A673 (cell line): Measurements from ENCODE around the gene PKP3.

ENCODE experiments used
- EZH2 ChIP-seq: fragments of 200-600 bp; sonication (generic); IDR thresholded peaks from 2 replicates; pipeline ENCODE4 v1.6.1; 2017; ENCODE audit warnings: borderline replicate concordance, low read depth, mild to moderate bottlenecking, mixed read lengths, antibody characterized with exemption, low read length; ENCODE audit not compliant: poor library complexity, severe bottlenecking
- TF ChIP-seq, protein P1 (sequence below): fragments of 300-800, 200-600 bp; sonication (generic); conservative IDR thresholded peaks from 2 replicates; pipeline ENCODE4 v1.5.1; 2017; ENCODE audit warnings: low read depth, mild to moderate bottlenecking, antibody characterized with exemption, low read length, moderate library complexity, mixed read lengths

DNA sequence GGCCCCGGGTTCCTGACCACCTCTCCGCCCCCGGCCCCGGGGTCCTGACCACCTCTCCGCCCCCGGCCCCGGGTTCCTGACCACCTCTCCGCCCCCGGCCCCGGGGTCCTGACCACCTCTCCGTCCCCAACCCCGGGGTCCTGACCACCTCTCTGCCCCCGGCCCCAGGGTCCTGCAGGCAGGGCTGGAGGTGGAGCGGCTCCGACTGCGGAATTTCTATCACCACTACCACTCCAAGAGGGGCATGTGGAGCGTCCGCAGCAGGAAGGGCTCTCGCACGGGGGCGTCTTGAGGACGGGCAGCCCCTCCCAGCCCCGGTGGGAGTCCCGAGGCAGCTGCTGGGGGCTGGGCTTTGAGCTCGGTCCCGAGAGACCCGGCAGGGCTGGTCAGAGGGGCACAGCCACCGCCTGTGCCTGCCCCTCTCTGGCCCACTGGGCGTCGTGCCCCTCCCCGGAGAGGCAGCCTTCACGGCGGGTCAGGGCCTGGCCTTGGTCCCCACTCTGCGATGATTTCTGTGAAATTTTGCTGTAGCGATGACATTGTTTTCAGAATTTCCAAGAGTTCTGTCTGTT is 12.4 kb upstream of the PKP3 start:
- TF ChIP-seq, protein P1, sequence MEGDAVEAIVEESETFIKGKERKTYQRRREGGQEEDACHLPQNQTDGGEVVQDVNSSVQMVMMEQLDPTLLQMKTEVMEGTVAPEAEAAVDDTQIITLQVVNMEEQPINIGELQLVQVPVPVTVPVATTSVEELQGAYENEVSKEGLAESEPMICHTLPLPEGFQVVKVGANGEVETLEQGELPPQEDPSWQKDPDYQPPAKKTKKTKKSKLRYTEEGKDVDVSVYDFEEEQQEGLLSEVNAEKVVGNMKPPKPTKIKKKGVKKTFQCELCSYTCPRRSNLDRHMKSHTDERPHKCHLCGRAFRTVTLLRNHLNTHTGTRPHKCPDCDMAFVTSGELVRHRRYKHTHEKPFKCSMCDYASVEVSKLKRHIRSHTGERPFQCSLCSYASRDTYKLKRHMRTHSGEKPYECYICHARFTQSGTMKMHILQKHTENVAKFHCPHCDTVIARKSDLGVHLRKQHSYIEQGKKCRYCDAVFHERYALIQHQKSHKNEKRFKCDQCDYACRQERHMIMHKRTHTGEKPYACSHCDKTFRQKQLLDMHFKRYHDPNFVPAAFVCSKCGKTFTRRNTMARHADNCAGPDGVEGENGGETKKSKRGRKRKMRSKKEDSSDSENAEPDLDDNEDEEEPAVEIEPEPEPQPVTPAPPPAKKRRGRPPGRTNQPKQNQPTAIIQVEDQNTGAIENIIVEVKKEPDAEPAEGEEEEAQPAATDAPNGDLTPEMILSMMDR: no peak
- TF ChIP-seq EZH2: no peak
